Cerebellar nuclear complex (tissue), 1 donor: ENCODE results near the gene MAP1S.
A peak's percentile ranks its signal among the peaks of the same experiment; 100 is the strongest.

Source experiments
- DNase-seq, 2 experiments: peaks; one replicate each; lab custom pipeline; 2025; lab: John Stamatoyannopoulos, UW

Gene MAP1S

DNA sequence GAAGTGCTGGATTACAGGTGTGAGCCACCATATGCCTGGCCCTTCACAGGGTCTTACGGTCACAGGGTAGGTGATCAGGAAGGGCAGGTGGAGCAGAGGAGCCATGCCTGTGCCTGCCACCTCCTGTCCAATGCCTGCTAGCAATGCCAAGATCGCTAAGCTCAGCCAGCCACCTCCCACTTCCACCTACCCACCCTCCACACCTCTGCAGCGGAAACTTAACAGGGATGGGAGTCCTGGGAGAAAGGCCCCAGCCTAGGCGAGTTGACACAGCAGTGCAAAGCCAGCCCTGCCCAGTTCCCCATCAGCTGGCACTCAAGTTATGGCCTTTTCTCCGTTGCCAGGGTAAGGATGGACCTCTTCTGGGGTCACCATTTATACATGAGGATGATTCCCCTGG is 16.1 kb downstream of the MAP1S start:
- DNase-seq = no peak

DNA sequence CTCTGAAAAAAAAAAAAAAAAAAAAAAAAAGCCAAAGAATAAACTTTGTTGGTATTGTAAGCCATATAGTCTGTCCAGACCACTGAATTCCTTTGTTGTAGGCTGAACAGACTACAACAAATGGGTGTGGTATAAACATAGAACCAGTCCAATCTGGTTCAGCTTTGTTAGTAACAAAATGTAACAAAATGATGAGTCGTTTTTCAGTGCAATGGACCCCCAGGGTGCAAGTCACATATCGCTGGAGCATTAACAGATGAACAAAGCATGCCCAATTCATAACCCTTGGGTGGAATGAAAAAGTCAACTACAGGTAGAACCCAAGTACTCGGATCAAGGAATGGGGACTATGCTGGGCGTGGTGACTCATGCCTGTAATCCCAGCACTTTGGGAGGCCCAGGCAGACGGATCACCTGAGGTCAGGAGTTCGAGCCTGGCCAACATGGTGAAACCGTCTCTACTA is 18.4 kb downstream of the MAP1S start:
- no peak for DNase-seq

DNA sequence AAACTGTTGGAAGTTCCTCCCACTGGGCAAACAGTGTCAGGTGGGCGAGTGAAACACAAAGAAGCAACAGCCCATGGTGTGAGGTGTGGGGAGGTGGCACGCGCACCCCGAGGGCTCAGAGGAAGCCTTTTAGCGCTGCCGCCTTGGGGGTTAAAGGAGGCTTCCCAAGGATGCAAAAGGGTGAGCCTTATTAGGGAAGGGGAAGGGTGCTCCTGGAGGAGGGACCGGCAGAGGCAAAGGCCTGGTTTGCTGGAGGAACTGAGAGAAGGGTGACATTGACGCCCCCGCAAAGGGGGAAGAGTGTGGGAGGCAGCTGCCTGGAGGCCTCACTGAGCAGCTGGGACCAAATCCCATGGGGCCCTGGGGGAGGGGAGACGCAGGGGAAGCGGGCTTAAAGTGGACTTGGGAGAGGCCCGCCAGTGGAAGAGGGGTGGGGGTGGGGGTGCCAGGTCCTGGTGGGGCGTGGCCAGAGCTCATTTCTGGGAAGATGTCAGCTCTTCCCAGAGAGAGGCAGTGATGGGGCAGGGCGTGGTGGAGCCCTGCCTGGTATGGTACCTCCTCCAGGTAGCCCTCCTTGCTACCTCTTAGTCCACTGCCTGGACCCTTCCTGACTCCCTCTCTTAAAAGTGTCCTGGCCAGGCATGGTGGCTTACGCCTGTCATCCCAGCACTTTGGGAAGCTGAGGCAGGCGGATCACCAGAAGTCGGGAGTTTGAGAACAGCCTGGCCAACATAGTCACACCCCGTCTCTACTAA is 20.0 kb downstream of the MAP1S start:
- DNase-seq = no peak

DNA sequence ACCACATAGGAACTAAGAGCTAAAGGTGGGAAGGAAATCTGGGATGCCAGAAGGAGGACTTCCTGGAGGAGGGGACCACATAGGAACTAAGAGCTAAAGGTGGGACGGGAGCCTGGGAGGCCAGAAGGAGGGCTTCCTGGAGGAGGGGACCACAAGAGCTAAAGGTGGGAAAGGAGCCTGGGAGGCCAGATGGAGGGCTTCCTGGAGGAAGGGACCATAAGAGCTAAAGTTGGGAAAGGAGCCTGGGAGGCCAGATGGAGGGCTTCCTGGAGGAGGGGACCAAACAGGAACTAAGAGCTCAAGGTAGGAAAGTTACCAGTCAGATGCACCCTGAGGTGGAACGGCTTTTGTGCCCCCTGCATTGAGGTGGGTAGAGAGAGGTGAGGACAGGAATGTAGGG is 22.2 kb downstream of the MAP1S start:
- no peak for DNase-seq

GRCh38 chr19:17743874-17744580 is 24.7 kb downstream of the MAP1S start:
- no peak for DNase-seq

- peak; percentile 51 to 81 for DNase-seq
These were observed 28.2 kb downstream of the MAP1S start for GRCh38 chr19:17747205-17748098.

- no peak for DNase-seq
These were observed 29.8 kb downstream of the MAP1S start for GRCh38 chr19:17748884-17749638.

DNA sequence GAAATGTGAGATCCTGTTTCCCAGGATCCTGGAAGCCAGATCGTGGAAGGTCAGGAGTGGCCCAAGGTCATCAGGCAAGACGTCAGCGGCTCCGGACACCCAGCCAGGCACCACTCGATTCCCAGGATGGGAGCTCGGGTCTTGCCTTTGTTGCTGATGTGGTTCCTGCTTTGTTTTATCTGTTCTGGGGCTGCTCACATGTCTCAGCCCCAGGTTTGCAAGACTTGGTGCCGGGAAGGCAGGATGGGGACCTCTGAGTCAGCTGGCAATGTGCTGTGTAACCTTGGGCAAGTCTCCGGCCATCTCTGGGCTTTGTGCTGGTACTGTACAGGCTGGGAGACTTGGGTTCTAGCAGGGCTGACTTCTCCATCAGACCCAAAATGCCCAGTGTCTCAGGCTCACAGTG is 30.6 kb downstream of the MAP1S start:
- DNase-seq = no peak

GRCh38 chr19:17751103-17751911 is 32.0 kb downstream of the MAP1S start, which contains the start of gene FCHO1:
Gene FCHO1, plus strand, starts transcription at chr19:17751477. Its CDS starts 3,688 bp downstream, at chr19:17755165.
- DNase-seq = no peak

DNA sequence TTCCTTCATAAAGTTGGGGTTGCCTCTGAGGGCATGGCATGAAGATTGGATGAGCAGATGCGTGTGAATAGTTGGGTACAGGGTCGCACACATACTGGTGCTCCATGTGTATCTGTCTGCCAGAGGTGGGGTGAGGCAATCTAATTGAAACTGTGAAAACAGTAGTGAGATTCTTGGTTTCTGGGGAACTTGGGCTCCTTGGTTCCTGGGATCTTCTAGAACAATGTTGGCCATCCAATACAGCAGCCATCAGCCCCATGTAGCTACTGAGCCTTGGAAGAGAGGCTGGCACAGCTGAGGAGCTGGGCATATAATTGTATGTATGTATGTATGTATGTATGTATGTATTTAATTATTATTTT is 32.6 kb downstream of the MAP1S start:
- DNase-seq = no peak

DNA sequence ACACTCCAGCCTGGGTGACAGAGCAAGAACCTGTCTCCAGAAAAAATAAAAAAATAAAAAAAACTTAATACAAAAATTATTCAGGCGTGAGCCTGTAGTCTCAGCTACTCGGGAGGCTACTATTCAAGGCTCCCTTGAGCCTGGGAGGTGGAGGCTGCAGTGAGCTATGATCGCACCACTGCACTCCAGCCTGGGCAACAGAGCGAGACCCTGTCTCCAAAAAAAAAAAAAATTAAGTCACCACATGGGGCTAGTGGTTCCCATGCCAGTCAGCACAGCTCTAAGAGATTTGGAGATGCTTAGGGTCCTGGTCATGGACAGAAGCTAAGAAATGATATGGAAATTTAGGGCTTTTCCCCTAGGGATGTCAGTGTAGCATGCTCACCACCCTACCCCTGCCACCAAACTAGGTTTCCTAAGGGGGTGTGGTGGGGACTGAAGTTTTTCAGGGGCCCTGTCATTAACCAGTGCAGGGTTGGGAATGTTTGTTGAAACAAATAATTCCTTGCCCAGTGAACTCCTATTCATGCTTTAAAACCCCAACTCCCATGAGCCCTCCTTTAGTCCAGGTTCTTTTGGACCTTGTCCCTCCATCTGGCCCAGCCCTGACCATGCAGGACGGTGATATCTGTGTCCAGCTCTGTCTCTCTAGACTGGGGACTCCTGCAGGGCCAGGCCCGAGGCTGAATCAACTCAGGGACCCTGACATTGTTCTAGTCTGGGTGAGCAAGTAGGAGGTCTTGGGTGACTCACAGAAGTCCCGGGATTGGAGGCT is 33.8 kb downstream of the MAP1S start:
- DNase-seq = no peak

- no peak for DNase-seq
These were observed 34.7 kb downstream of the MAP1S start for GRCh38 chr19:17753976-17754375.

DNA sequence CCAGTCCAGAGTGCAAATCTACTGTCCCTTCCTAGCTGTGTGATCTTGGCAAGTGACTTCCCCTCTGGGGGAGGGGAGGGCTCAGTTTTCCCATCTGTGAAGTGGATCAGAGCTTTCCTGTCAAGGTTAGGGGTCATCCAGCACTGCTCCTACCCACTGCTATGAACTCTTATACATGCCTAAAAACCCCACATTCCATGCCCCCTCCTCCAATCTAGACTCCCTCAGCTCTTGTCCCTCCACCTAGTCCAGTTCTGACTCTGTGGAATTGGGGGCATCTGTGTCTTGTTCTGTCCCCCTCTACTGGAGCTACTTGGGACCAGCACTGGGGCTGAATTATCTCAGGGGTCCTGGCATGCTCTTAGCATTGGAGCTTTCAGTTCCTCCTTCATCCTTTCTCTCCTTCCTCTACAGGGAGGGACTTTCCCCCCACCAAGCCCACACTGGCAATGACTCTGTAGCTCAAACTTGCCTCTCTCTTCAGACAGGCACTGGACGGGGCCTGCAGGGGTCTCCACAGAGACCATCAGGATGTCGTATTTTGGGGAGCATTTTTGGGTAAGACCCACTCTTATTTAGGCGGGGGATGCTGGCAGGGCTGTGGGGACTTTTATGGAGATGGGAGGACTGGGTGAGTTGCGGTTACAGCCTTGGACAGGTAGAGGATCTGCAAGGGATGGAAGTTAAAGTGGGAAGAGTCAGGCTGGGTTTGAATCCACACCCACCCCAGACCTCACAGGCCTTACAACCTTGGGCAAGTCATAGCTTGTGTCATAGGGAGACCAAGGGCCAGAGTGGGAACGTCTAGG is 35.6 kb downstream of the MAP1S start:
- DNase-seq = no peak

- DNase-seq = no peak
These were observed 36.2 kb downstream of the MAP1S start for GRCh38 chr19:17755443-17755890.

DNA sequence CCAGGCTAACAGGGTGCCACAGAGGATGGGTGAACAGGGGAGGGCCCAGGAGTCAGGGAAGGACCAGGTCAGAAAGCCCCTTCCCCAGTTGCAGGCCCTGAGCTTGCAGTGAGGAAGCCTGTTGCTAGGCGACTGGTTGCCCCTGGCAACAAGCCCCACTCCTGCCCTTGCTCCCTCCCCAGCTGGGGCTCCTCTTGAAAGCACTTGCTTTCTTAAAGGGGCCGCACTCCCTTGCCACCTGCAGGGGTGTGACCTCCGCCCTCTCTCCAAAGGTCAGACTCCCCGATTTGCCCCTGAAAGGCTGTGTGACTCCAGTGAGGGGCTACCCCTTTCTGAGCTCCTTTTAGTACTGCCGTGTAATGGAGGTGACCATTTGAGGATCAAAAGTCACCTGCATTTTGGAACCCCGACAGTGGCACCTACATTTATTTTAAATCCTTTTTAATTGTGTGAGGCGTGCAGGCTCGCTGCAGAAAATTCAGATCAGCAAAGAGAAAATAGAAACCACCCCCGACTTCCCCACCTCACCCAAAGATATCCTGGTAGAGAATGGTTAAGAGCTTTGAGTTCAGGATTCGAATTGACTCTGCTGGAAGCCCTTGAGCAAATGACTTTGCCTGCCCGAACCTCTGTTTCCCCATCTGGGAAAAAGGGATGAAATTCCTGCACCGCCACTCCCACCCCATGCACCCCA is 36.8 kb downstream of the MAP1S start:
- DNase-seq = no peak

- no peak for DNase-seq
These were observed 37.8 kb downstream of the MAP1S start for GRCh38 chr19:17757125-17757524.

DNA sequence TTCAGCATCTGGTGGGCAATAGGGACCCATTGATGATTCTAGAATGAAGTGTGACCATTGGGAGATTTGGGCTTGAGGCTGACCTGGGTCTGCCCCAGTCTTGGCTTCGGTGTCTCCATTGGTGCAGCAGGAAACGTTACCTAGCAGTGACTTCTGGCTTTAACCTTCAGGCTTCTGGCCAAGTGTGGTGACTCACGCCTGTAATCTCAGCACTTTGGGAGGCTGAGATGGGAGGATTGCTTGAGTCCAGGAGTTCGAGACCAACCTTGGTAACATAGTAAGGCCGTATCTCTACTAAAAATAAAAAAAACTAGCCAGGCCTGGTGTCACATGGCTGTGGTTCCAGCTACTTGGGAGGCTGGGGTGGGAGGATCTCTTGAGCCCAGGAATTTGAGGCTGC is 39.2 kb downstream of the MAP1S start:
- no peak for DNase-seq

- no peak for DNase-seq
These were observed 41.9 kb downstream of the MAP1S start for GRCh38 chr19:17761148-17761547.
